ENCODE data around the gene SMYD3. TPM values are rescaled to one million over a fixed set of nuclear protein-coding genes. Genes with fewer than 3 reads are reported as not detected.

Gene SMYD3
- total and polyA plus RNA-seq, 9 of the 15 experiments (the other 6 are each of a cell fraction or from before 2014, with no cell fraction given): 128 to 440 (median 197) TPM

DNA sequence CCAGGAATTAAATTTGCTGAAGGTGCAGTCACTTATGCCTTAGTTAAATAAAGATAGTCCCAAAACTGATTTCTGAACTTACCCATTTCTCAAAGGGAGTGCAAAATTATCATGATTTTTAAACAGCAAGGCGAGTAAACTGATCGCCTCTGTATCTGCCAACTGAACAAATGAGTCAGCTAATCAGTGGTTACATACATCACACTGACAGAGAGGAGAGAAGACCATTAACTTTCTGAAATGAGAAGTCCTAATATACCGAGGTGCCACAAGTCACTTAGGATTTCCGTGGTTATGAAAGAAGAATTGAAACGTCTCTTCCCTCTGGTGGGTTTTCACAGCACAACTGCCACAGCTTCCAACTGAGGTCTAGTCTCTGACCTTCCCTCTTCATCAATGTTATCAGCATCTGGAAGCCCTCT lies 400.7 kb downstream of the SMYD3 start:
- Histone ChIP-seq H3K9me3 (replicated peaks; ENCODE audit: control insufficient read depth, insufficient read depth, low read depth, low read length) (no peaks in the 10 kb centered on the region), H3K79me2 (ENCODE audit: control insufficient read depth, insufficient read depth, low read length) (peaks cover 16% of the 10 kb centered on the region; the same call in 1 of the 3 replicates), H3K27me3 (ENCODE audit: control insufficient read depth in 2 of 2, insufficient read depth in 2 of 2, low read length in 2 of 2) (no peaks in the 10 kb centered on the region), H2AFZ (ENCODE audit: low read depth, low read length) (peak overlapping the region; percentile 71), H3K27ac (ENCODE audit: extremely low read depth, low read depth, low read length) (peak overlapping the region; percentile 72), H3K4me2 (ENCODE audit: insufficient read depth, low read length) (peak overlapping the region; percentile 55), H3K4me3 (no peak overlapping the region), H3K36me3 (ENCODE audit: control insufficient read depth, insufficient read depth, low read length) (peaks cover 5% of the 10 kb centered on the region; the same call in 2 of the 3 replicates), H3K9me1 (ENCODE audit: control insufficient read depth, insufficient read depth, low read length) (no peaks in the 10 kb centered on the region), H4K20me1 (replicated peaks; ENCODE audit: control insufficient read depth, insufficient read depth, low read length) (no peaks in the 10 kb centered on the region), H3K9ac (ENCODE audit: insufficient read depth in 1 of 2, low read depth in 2 of 2, low read length in 2 of 2) (peak overlapping the region; percentile 24 to 64; a peak in 2 of 4 replicates), H3K4me1 (replicated peaks in 1 of 2; ENCODE audit: control insufficient read depth in 2 of 2, insufficient read depth in 2 of 2, low read length in 2 of 2) (peaks cover 11 to 52% of the 10 kb centered on the region in 2 experiments)
- FAIRE-seq (peak; percentile 58), DNase-seq (ENCODE audit: extremely low read depth in 1 of 4, low spot score in 3 of 4) (peak; percentile 28 to 60 (median 43)), ATAC-seq (peak; percentile 55)
- CTCF ChIA-PET (ENCODE audit: low intra/inter-chr PET ratio): no interaction called here
- intact Hi-C loops (cut with micrococcal nuclease) (no loop called here), in situ Hi-C loops (cut with MboI) (no loop called here)
- 4% methylated on average over 5 of the region's 5 CpGs for WGBS (ENCODE audit: insufficient coverage, low coverage, missing lambda C conversion rate)
- POLR2A ChIA-PET: interaction anchor here (0.6 to 1.2 kb wide), 5 partner anchors 9 to 349 kb away, joined by 3 to 4 read pairs (median 3); no protein-coding TSS in a partner anchor
- BruUV-seq (replicated peaks): no TSS peak
- TF ChIP-seq GABPA (tag; conservative IDR thresholded peaks at IDR 0.05; ENCODE audit: low read depth) (0 out of 2 replicates have a peak, but pooled peaks have one; percentile 24), ZKSCAN1 (IDR thresholded peaks at IDR 0.05; ENCODE audit: low read depth, low read length) (no peak), EGR1 (conservative IDR thresholded peaks at IDR 0.05) (no peak), ZNF778 (CRISPR knock-in tag; IDR thresholded peaks at IDR 0.05) (no peak), ZNF134 (CRISPR knock-in tag; conservative IDR thresholded peaks at IDR 0.05) (no peak)
- TF ChIP-seq, protein P1, sequence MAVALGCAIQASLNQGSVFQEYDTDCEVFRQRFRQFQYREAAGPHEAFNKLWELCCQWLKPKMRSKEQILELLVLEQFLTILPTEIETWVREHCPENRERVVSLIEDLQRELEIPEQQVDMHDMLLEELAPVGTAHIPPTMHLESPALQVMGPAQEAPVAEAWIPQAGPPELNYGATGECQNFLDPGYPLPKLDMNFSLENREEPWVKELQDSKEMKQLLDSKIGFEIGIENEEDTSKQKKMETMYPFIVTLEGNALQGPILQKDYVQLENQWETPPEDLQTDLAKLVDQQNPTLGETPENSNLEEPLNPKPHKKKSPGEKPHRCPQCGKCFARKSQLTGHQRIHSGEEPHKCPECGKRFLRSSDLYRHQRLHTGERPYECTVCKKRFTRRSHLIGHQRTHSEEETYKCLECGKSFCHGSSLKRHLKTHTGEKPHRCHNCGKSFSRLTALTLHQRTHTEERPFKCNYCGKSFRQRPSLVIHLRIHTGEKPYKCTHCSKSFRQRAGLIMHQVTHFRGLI (CRISPR knock-in tag; IDR thresholded peaks at IDR 0.05): no peak
- TF ChIP-seq, protein P2, sequence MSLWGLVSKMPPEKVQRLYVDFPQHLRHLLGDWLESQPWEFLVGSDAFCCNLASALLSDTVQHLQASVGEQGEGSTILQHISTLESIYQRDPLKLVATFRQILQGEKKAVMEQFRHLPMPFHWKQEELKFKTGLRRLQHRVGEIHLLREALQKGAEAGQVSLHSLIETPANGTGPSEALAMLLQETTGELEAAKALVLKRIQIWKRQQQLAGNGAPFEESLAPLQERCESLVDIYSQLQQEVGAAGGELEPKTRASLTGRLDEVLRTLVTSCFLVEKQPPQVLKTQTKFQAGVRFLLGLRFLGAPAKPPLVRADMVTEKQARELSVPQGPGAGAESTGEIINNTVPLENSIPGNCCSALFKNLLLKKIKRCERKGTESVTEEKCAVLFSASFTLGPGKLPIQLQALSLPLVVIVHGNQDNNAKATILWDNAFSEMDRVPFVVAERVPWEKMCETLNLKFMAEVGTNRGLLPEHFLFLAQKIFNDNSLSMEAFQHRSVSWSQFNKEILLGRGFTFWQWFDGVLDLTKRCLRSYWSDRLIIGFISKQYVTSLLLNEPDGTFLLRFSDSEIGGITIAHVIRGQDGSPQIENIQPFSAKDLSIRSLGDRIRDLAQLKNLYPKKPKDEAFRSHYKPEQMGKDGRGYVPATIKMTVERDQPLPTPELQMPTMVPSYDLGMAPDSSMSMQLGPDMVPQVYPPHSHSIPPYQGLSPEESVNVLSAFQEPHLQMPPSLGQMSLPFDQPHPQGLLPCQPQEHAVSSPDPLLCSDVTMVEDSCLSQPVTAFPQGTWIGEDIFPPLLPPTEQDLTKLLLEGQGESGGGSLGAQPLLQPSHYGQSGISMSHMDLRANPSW (CRISPR knock-in tag; IDR thresholded peaks at IDR 0.05): no peak
- TF ChIP-seq, protein P3, sequence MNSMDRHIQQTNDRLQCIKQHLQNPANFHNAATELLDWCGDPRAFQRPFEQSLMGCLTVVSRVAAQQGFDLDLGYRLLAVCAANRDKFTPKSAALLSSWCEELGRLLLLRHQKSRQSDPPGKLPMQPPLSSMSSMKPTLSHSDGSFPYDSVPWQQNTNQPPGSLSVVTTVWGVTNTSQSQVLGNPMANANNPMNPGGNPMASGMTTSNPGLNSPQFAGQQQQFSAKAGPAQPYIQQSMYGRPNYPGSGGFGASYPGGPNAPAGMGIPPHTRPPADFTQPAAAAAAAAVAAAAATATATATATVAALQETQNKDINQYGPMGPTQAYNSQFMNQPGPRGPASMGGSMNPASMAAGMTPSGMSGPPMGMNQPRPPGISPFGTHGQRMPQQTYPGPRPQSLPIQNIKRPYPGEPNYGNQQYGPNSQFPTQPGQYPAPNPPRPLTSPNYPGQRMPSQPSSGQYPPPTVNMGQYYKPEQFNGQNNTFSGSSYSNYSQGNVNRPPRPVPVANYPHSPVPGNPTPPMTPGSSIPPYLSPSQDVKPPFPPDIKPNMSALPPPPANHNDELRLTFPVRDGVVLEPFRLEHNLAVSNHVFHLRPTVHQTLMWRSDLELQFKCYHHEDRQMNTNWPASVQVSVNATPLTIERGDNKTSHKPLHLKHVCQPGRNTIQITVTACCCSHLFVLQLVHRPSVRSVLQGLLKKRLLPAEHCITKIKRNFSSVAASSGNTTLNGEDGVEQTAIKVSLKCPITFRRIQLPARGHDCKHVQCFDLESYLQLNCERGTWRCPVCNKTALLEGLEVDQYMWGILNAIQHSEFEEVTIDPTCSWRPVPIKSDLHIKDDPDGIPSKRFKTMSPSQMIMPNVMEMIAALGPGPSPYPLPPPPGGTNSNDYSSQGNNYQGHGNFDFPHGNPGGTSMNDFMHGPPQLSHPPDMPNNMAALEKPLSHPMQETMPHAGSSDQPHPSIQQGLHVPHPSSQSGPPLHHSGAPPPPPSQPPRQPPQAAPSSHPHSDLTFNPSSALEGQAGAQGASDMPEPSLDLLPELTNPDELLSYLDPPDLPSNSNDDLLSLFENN (IDR thresholded peaks at IDR 0.05; ENCODE audit: low read depth in 2 of 2, low read length in 2 of 2): no peak
- TF ChIP-seq, protein P4, sequence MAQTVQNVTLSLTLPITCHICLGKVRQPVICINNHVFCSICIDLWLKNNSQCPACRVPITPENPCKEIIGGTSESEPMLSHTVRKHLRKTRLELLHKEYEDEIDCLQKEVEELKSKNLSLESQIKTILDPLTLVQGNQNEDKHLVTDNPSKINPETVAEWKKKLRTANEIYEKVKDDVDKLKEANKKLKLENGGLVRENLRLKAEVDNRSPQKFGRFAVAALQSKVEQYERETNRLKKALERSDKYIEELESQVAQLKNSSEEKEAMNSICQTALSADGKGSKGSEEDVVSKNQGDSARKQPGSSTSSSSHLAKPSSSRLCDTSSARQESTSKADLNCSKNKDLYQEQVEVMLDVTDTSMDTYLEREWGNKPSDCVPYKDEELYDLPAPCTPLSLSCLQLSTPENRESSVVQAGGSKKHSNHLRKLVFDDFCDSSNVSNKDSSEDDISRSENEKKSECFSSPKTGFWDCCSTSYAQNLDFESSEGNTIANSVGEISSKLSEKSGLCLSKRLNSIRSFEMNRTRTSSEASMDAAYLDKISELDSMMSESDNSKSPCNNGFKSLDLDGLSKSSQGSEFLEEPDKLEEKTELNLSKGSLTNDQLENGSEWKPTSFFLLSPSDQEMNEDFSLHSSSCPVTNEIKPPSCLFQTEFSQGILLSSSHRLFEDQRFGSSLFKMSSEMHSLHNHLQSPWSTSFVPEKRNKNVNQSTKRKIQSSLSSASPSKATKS (CRISPR knock-in tag; IDR thresholded peaks at IDR 0.05): no peak

All from K562 (cell line).